Activated CD4-positive, alpha-beta T cell treated with anti-CD3 and anti-CD28 coated beads, Interleukin-2, amount 10 ng/mL, durations not matched to agents 7 days and 5 days (primary cell): Measurements from ENCODE around the gene C13orf46. TPM values are rescaled to one million over a fixed set of nuclear protein-coding genes. Genes with fewer than 3 reads are reported as not detected.

Experiments
- CTCF ChIA-PET: fragments of 350-600 bp; sonication (Branson Sonifier 250); formaldehyde crosslinking; loops from one replicate; lab custom pipeline; 2021; ENCODE audit warnings: antibody characterized with exemption; lab: Charles Lee
- POLR2A ChIA-PET: fragments of 350-600 bp; sonication (Branson Sonifier 250); formaldehyde crosslinking; loops from one replicate; lab custom pipeline; 2021; ENCODE audit warnings: antibody characterized with exemption; lab: Charles Lee
- DNase-seq: peaks from one replicate; pipeline ENCODE4 v3.0.0-alpha.2; 2020
- H3K27ac Mint-ChIP-seq: one replicate; pipeline ENCODE4 v1.8.0; 2021; ENCODE audit warnings: mild to moderate bottlenecking, moderate library complexity, mixed read lengths
- H3K27me3 Mint-ChIP-seq: one replicate; pipeline ENCODE4 v1.8.0; 2021; ENCODE audit warnings: mixed read lengths
- H3K36me3 Mint-ChIP-seq: one replicate; pipeline ENCODE4 v1.8.0; 2021; ENCODE audit warnings: low read depth, mixed read lengths
- H3K4me1 Mint-ChIP-seq: one replicate; pipeline ENCODE4 v1.8.0; 2021; ENCODE audit warnings: mixed read lengths
- H3K4me3 Mint-ChIP-seq: one replicate; pipeline ENCODE4 v1.8.0; 2021; ENCODE audit warnings: mild to moderate bottlenecking, moderate library complexity, mixed read lengths
- H3K9me3 Mint-ChIP-seq: one replicate; pipeline ENCODE4 v1.8.0; 2021; ENCODE audit warnings: mixed read lengths
- total RNA-seq, 2 experiments: library from RNA; stranded (reverse); gene quantifications; one replicate each; pipeline ENCODE4 v1.2.3, GENCODE V29; 2021

Gene C13orf46
- total RNA-seq, 2 experiments from 2014 or later: 7.3 to 9.8 TPM

DNA sequence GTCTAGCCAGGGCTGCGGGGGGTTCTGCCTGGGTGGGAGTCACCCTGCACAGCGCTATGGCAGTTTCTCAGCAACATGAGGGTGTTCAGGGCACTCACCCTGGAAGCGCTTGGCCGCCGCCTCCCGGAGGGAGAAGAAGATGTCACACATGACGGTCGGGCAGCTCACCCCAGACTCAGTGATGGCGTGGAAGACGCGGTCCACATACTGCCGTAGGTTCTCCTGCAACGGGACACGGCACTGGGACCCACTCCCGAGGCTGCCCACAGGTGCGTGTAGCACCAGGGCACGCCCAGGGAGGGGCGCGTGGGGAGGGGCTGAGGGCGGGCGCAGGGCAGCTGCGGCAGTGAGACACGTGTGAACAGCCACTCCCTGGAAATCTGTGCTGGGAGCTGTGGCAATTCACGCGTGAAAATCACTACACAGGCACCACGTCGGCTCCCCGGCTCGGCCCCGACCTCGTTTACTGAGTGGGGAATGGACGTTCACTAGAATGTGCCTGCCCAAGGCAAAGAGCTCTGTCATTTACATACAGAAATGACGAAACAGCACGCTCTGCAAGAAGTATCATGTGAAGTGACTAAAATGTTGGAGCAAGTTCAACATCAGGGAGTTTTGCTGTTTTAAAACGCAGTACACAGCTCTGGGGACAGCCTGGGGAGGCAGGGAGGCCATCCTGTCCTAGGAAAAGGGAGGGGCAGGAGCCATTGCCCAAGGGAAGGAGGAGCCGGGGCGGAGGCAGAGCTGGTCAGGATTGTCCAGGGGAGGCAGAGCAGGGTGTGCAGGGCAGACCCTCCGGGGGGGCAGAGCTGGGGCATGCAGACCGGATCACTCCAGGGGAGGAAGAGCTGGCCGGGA, 41.5 kb upstream of the C13orf46 start:
- Mint-ChIP-seq H3K4me3 (no peak overlapping the region), H3K27me3 (no peaks in the 10 kb centered on the region), H3K36me3 (peaks cover 31% of the 10 kb centered on the region), H3K9me3 (no peaks in the 10 kb centered on the region), H3K27ac (peak overlapping the region; percentile 19), H3K4me1 (no peaks in the 10 kb centered on the region)
- CTCF ChIA-PET: no interaction called here
- POLR2A ChIA-PET: interaction anchor here (0.7 kb wide), 1 partner anchor 227 kb away, joined by 4 read pairs; no protein-coding TSS in a partner anchor
- DNase-seq: no peak

- ChIA-PET POLR2A (no interaction called here), CTCF (no interaction called here)
- peaks cover 35% of the 10 kb centered on the region for H3K36me3 Mint-ChIP-seq
- DNase-seq: no peak
- H3K4me3 Mint-ChIP-seq: no peak overlapping the region
- H3K27me3 Mint-ChIP-seq: no peaks in the 10 kb centered on the region
- no peaks in the 10 kb centered on the region for H3K9me3 Mint-ChIP-seq
- no peak overlapping the region for H3K27ac Mint-ChIP-seq
- H3K4me1 Mint-ChIP-seq: no peaks in the 10 kb centered on the region
Measured at GRCh38 chr13:114013952-114014629, 40.2 kb upstream of the C13orf46 start.

- no peak overlapping the region for H3K4me3 Mint-ChIP-seq
- no peak for DNase-seq
- no peak overlapping the region for H3K27ac Mint-ChIP-seq
- no peaks in the 10 kb centered on the region for H3K27me3 Mint-ChIP-seq
- H3K9me3 Mint-ChIP-seq: no peaks in the 10 kb centered on the region
- peaks cover 32% of the 10 kb centered on the region for H3K36me3 Mint-ChIP-seq
- POLR2A ChIA-PET: no interaction called here
- CTCF ChIA-PET: no interaction called here
- H3K4me1 Mint-ChIP-seq: no peaks in the 10 kb centered on the region
Measured at GRCh38 chr13:114013336-114013735, 39.5 kb upstream of the C13orf46 start.

DNA sequence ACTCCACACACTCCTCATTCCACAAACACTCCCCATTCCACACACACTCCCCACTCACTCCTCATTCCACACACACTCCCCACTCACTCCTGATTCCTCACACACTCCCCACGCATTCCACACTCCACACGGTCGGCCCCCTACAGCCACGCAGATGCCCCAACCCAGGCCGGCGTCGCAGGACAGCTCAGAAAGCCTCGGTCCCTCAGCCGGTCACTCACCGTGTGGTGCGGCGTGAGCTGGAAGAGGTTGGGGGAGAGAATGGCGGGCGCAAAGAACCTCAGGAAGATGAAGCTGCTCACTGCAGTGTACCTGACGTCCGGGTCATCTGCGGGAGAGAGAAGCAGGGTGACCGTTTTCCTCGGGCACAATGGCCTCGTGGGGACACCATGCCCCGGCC, 39.0 kb upstream of the C13orf46 start:
- ChIA-PET POLR2A (no interaction called here), CTCF (no interaction called here)
- Mint-ChIP-seq H3K27ac (no peak overlapping the region), H3K4me3 (no peak overlapping the region), H3K9me3 (no peaks in the 10 kb centered on the region), H3K36me3 (peaks cover 29% of the 10 kb centered on the region), H3K27me3 (no peaks in the 10 kb centered on the region), H3K4me1 (no peaks in the 10 kb centered on the region)
- DNase-seq: no peak

DNA sequence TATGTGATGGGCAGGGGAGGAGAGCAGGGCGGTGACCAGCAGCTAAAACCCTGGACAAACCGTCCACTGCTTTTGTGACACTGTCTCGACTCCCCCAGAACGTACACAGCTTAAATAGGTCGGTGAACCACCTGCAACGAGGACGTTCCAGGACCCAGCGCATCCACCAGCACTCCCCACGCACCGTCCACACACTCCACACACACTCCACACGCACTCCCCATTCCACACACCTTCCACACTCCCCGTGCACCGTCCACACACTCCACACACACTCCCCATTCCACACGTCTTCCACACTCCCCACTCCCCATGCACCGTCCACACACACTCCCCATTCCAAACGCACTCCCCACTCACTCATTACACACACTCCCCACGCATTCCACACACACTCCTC, 38.3 kb upstream of the C13orf46 start:
- Mint-ChIP-seq H3K27ac (no peak overlapping the region), H3K4me1 (no peaks in the 10 kb centered on the region), H3K4me3 (no peak overlapping the region), H3K36me3 (peaks cover 27% of the 10 kb centered on the region), H3K9me3 (no peaks in the 10 kb centered on the region), H3K27me3 (no peaks in the 10 kb centered on the region)
- DNase-seq: no peak
- CTCF ChIA-PET: interaction anchor here (0.7 kb wide), 1 partner anchor 188 kb away, joined by 4 read pairs; no protein-coding TSS in a partner anchor
- POLR2A ChIA-PET: no interaction called here

GRCh38 chr13:114011226-114011625, 37.4 kb upstream of the C13orf46 start:
- ChIA-PET POLR2A (no interaction called here), CTCF (no interaction called here)
- Mint-ChIP-seq H3K9me3 (no peaks in the 10 kb centered on the region), H3K27ac (peak overlapping the region; percentile 31), H3K4me1 (no peaks in the 10 kb centered on the region), H3K36me3 (peaks cover 23% of the 10 kb centered on the region), H3K4me3 (no peak overlapping the region), H3K27me3 (no peaks in the 10 kb centered on the region)
- DNase-seq: no peak

- H3K27ac Mint-ChIP-seq: peak overlapping the region; percentile 31
- CTCF ChIA-PET: no interaction called here
- DNase-seq: peak; percentile 54
- no peak overlapping the region for H3K4me3 Mint-ChIP-seq
- H3K27me3 Mint-ChIP-seq: no peaks in the 10 kb centered on the region
- H3K4me1 Mint-ChIP-seq: no peaks in the 10 kb centered on the region
- H3K9me3 Mint-ChIP-seq: no peaks in the 10 kb centered on the region
- H3K36me3 Mint-ChIP-seq: peaks cover 20% of the 10 kb centered on the region
- POLR2A ChIA-PET: no interaction called here
Measured at GRCh38 chr13:114010401-114011101, 36.7 kb upstream of the C13orf46 start.

DNA sequence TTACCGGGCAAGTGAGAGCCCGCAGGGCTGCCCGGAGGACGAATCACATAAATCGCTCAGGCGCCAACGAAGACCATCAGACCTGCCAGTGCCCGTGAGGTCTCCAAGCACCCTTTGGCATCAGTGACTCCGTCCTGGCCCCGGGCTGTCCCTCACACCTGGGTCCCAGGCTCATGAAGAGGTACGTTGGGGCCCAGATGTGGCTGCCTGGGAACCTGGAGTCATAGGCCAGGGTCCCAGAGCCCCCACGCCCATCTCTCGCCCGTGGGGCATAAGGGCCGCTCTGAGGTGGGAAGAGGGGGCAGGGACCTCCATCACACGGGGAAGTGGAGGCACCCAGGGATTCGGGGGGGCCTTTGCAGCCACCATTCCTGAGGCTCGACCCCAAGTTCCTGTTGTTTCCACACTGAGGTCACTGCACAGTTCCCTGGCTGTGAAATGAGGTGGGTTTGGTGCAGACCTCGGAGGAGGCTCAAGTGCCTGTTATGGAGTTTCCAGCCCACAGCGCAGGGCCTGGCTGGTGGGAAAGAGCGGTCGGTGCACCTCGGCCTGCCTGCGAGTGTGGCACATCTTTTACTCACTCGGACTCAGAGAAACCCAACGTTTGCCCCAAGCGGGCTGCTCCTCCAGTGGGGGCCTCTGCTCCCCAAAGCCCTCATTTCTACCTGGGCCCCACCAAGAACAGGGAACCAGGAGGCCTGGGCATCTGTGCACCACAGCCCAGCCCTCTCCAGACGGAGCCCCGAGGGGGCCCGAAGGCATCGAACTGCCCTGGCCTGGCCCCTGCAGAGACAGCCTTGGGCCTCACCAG, 35.9 kb upstream of the C13orf46 start:
- Mint-ChIP-seq H3K36me3 (peaks cover 16% of the 10 kb centered on the region), H3K4me1 (no peaks in the 10 kb centered on the region), H3K27me3 (no peaks in the 10 kb centered on the region), H3K4me3 (no peak overlapping the region), H3K9me3 (no peaks in the 10 kb centered on the region), H3K27ac (no peak overlapping the region)
- POLR2A ChIA-PET: no interaction called here
- DNase-seq: no peak
- CTCF ChIA-PET: no interaction called here

GRCh38 chr13:114008964-114009589, 35.2 kb upstream of the C13orf46 start:
- DNase-seq: no peak
- Mint-ChIP-seq H3K36me3 (peaks cover 20% of the 10 kb centered on the region), H3K27ac (no peak overlapping the region), H3K4me1 (no peaks in the 10 kb centered on the region), H3K9me3 (no peaks in the 10 kb centered on the region), H3K27me3 (no peaks in the 10 kb centered on the region), H3K4me3 (no peak overlapping the region)
- CTCF ChIA-PET: no interaction called here
- POLR2A ChIA-PET: no interaction called here

GRCh38 chr13:114007566-114007965, 33.7 kb upstream of the C13orf46 start:
- H3K9me3 Mint-ChIP-seq: no peaks in the 10 kb centered on the region
- CTCF ChIA-PET: no interaction called here
- POLR2A ChIA-PET: no interaction called here
- H3K4me1 Mint-ChIP-seq: no peaks in the 10 kb centered on the region
- no peaks in the 10 kb centered on the region for H3K27me3 Mint-ChIP-seq
- H3K4me3 Mint-ChIP-seq: no peak overlapping the region
- H3K36me3 Mint-ChIP-seq: peaks cover 20% of the 10 kb centered on the region
- no peak for DNase-seq
- peak overlapping the region; percentile 68 for H3K27ac Mint-ChIP-seq

DNA sequence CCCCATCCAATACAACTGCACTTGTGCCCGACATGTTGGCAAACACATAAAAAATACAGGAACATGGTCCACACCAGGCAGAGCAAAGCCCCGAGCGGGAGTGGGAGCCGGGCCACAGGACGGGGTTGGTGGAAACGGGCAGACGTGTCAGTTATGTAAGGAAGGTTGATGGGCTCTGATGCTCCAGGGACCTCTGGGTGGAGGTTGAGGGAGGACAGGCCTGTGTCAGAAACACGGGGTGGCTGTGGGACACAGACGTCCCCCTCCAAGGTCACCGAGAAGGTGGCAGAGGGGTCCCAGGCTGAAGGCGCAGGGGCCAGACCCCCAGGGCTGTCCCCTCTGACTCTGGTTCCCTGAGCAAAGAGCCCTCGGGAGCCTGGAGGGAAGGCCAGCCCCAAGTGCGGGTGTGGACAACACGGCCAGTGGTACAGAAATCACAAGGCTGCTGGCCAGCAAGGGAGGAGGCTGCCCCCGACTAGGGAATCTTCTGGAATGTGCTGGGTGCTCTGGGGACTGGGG, 31.4 kb upstream of the C13orf46 start:
- POLR2A ChIA-PET: no interaction called here
- H3K27me3 Mint-ChIP-seq: no peaks in the 10 kb centered on the region
- H3K4me1 Mint-ChIP-seq: no peaks in the 10 kb centered on the region
- no peak overlapping the region for H3K27ac Mint-ChIP-seq
- CTCF ChIA-PET: no interaction called here
- H3K4me3 Mint-ChIP-seq: no peak overlapping the region
- H3K36me3 Mint-ChIP-seq: peaks cover 19% of the 10 kb centered on the region
- no peaks in the 10 kb centered on the region for H3K9me3 Mint-ChIP-seq
- no peak for DNase-seq
